Measurements from ENCODE around the gene PPM1F.
"Not testable (repeated sequence)": the region's sequence is repeated elsewhere in the genome, so short reads cannot be mapped to it uniquely, and the experiment has no call there.

PPM1F gene

GRCh38 chr22:21919526-21920307, 32.9 kb downstream of the PPM1F start:
- no peak for DNase-seq (ENCODE audit: low spot score)
- in situ Hi-C loops (cut with MboI; ENCODE audit: low pct_unique_long_range_greater_than_20kb, low sequenced_read_pairs, unreplicated experiment), result no loop called here
- TF ChIP-seq, protein P1, sequence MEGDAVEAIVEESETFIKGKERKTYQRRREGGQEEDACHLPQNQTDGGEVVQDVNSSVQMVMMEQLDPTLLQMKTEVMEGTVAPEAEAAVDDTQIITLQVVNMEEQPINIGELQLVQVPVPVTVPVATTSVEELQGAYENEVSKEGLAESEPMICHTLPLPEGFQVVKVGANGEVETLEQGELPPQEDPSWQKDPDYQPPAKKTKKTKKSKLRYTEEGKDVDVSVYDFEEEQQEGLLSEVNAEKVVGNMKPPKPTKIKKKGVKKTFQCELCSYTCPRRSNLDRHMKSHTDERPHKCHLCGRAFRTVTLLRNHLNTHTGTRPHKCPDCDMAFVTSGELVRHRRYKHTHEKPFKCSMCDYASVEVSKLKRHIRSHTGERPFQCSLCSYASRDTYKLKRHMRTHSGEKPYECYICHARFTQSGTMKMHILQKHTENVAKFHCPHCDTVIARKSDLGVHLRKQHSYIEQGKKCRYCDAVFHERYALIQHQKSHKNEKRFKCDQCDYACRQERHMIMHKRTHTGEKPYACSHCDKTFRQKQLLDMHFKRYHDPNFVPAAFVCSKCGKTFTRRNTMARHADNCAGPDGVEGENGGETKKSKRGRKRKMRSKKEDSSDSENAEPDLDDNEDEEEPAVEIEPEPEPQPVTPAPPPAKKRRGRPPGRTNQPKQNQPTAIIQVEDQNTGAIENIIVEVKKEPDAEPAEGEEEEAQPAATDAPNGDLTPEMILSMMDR (IDR thresholded peaks at IDR 0.05; ENCODE audit: extremely low read depth, insufficient read depth, missing control alignments), result no peak

GRCh38 chr22:21918466-21919185, 34.0 kb downstream of the PPM1F start:
- no peak for DNase-seq (ENCODE audit: low spot score)
- in situ Hi-C loops (cut with MboI; ENCODE audit: low pct_unique_long_range_greater_than_20kb, low sequenced_read_pairs, unreplicated experiment), result no loop called here
- TF ChIP-seq, protein P1 (IDR thresholded peaks at IDR 0.05; ENCODE audit: extremely low read depth, insufficient read depth, missing control alignments), result no peak

DNA sequence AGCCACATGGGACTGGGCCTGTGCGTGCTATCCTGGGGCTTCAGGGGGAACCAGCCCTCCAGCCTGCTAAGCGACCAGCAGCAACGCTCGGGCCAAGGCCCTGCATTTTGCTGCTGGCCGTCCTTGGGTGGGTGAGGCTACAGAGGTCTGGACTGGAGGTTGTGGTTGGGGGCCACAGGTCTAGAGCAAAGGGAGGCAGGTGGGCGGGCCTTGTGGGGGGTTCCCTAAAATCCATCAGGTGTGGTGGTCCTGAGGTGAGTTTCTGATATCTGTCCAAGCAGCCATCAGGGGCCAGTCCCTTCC, 34.7 kb downstream of the PPM1F start:
- DNase-seq (ENCODE audit: low spot score), result no peak
- TF ChIP-seq, protein P1 (IDR thresholded peaks at IDR 0.05; ENCODE audit: extremely low read depth, insufficient read depth, missing control alignments), result no peak
- in situ Hi-C loops (cut with MboI; ENCODE audit: low pct_unique_long_range_greater_than_20kb, low sequenced_read_pairs, unreplicated experiment), result no loop called here

DNA sequence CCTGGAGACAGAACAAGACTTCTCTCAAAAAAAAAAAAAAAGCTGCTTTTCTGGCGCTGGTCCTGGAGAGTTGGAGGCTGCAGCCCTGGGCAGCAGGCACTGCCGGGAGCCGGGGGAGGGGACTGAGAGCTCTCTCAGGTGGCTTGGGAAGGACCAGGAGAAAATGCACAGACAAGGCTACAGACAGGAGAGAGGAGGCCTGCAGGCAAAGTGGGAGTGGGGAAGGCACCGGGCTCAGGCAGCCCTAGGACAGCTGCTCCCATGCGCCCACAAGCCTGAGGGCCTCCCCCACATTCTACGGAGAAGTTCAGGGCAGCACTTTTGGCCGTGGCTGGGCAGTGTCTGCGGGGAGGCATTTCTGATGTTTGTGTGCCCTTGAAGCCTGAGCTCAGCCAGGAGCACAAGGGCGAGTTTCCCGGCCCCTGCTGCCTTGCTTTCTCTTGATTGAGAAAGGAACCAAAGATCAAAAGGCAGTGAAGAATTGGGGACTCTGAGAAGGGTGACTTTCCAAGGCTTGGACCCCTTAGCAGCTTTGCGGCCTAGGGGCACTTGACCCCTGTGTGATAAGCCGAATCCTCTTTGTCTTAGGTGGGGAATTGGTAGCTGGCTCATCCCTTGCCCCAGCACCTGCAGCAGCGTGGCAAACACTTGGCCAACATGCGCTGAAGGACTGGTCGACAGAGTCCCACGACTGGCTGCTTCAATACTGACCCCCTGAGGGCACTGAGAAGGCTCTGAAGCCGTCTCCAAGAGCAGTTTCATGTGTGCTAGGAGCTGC, 35.3 kb downstream of the PPM1F start:
- in situ Hi-C loops (cut with MboI; ENCODE audit: low pct_unique_long_range_greater_than_20kb, low sequenced_read_pairs, unreplicated experiment), result no loop called here
- TF ChIP-seq, protein P1 (IDR thresholded peaks at IDR 0.05; ENCODE audit: extremely low read depth, insufficient read depth, missing control alignments), result no peak
- DNase-seq (ENCODE audit: low spot score), result no peak

GRCh38 chr22:21916309-21916918, 36.2 kb downstream of the PPM1F start:
- in situ Hi-C loops (cut with MboI; ENCODE audit: low pct_unique_long_range_greater_than_20kb, low sequenced_read_pairs, unreplicated experiment), result no loop called here
- TF ChIP-seq, protein P1 (IDR thresholded peaks at IDR 0.05; ENCODE audit: extremely low read depth, insufficient read depth, missing control alignments), result no peak
- DNase-seq (ENCODE audit: low spot score), result no peak

DNA sequence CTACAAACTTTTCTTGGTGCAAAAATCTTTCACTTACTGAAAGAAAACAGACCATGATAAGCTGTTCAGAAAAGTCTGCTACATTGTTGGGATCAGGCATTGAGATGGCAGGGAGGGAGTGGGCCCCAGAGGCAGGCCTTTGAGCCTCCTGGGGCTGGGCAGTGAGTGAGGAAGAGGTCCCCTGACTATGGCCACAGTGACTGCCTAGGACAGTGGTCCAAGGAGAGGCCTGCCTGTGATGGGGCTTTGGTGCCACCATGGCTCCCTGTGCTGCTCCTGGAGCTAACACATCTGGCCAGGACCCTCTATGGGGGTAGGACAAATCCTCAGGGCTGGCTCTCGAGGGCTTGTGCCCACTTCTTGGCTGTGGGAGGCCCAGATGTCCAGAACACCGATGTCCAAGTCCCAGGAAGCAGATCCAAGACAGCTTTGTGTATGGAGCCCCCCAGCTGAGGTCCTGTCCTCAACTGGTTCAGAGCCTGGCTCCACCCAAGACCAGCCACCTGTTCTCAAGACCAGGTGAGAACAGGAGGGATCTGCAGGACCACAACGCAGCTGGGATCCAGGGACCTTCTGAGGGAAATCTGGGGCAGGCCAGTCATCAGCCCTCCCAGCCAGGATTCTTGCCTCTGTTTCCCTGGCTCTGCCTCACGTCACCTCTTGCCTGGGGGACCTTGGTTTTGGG, 36.9 kb downstream of the PPM1F start:
- in situ Hi-C loops (cut with MboI; ENCODE audit: low pct_unique_long_range_greater_than_20kb, low sequenced_read_pairs, unreplicated experiment), result no loop called here
- no peak for DNase-seq (ENCODE audit: low spot score)
- TF ChIP-seq, protein P1 (IDR thresholded peaks at IDR 0.05; ENCODE audit: extremely low read depth, insufficient read depth, missing control alignments), result no peak

DNA sequence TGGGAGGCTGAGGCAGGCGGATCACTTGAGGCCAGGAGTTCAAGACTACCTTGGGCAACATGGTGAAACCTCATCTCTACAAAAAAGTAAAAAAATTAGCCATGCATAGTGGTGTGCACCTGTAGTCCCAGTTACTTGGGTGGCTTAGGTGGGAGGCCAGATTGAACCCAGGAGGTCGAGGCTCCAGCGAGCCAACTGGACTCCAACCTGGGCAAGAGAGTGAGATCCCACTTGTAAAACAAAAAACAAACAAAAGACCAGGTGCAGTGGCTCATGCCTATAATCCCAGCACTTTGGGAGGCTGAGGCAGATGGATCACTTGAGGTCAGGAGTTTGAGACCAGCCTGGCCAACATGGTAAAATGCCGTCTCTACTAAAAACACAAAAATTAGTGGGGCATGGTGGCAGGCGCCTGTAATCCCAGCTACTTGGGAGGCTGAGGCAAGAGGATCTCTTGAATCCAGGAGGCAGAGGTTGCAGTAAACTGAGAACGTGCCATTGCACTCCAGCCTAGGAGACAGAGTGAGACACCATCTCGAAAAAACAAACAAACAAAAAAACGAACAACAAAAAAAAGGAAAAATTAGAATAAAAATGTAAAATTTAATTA, 38.5 kb downstream of the PPM1F start:
- DNase-seq (ENCODE audit: low spot score); in situ Hi-C loops (cut with MboI; ENCODE audit: low pct_unique_long_range_greater_than_20kb, low sequenced_read_pairs, unreplicated experiment): not testable (repeated sequence)

DNA sequence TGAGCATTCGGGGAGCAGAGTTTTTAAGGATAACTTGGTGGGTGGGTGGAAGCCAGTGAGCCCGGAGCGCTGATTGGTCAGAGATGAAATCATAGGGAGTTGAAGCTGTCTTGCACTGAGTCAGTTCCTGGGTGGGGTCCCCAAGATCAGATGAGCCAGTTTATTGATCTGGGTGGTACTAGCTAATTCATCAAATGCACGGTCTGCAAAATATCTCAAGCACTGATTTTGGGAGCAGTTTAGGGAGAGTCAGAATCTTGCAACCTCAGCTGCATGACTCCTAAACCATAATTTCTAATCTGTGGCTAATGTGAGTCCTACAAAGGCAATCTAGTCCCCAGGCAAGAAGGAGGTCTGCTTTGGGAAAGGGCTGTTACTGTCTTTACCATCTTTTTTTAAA, 42.3 kb downstream of the PPM1F start:
- in situ Hi-C loops (cut with MboI; ENCODE audit: low pct_unique_long_range_greater_than_20kb, low sequenced_read_pairs, unreplicated experiment); DNase-seq (ENCODE audit: low spot score): not testable (repeated sequence)
